ENCODE data around the gene NOTCH4. TPM values are rescaled to one million over a fixed set of nuclear protein-coding genes. Genes with fewer than 3 reads are reported as not detected.

NOTCH4 gene
- total and polyA plus RNA-seq, 3 donors from 2014 or later = 12.4 to 26.9 (median 15.2) TPM

GRCh38 chr6:32158052-32158451 is 65.8 kb downstream of the NOTCH4 start:
- no peaks in the 10 kb centered on the region for H3K9me3 ChIP-seq
- intact Hi-C loops (cut with DNase I; ENCODE audit: low total_unique reads) = no loop called here
- H3K4me1 ChIP-seq = peaks cover 12% of the 10 kb centered on the region
- no peaks in the 10 kb centered on the region for H3K27me3 ChIP-seq
- no peak overlapping the region for H3K4me3 ChIP-seq
- no peaks in the 10 kb centered on the region for H3K36me3 ChIP-seq (ENCODE audit: low read depth, missing control alignments)
- DNase-seq = no peak
- TF ChIP-seq POLR2A (IDR thresholded peaks at IDR 0.05) (no peak), CTCF (IDR thresholded peaks at IDR 0.05) (no peak)
- no peak overlapping the region for H3K27ac ChIP-seq

DNA sequence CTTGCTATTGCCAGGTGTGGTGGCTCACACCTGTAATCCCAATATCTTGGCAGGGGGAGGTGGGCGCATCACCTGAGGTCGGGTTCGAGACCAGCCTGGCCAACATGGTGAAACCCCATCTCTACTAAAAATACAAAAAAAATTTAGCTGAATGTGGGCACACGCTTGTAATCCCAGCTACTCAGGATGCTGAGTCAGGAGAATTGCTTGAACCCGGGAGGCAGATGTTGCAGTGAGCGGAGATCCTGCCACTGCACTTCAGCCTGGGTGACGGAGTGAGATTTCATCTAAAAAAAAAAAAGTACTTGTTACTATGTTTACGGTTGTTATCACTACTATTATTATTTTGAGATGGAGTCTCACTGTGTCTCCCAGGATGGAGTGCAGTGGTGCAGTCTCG is 67.0 kb downstream of the NOTCH4 start:
- intact Hi-C loops (cut with DNase I; ENCODE audit: low total_unique reads) = no loop called here
- H3K36me3 ChIP-seq (ENCODE audit: low read depth, missing control alignments) = no peaks in the 10 kb centered on the region
- H3K27ac ChIP-seq = no peak overlapping the region
- no peaks in the 10 kb centered on the region for H3K27me3 ChIP-seq
- 89 to 90% methylated on average over 9 of the region's 9 CpGs for WGBS, 2 donors
- H3K4me3 ChIP-seq = no peak overlapping the region
- no peak for DNase-seq
- H3K4me1 ChIP-seq = peaks cover 23% of the 10 kb centered on the region
- TF ChIP-seq CTCF (IDR thresholded peaks at IDR 0.05) (no peak), POLR2A (IDR thresholded peaks at IDR 0.05) (no peak)
- no peaks in the 10 kb centered on the region for H3K9me3 ChIP-seq

- no peaks in the 10 kb centered on the region for H3K36me3 ChIP-seq (ENCODE audit: low read depth, missing control alignments)
- H3K9me3 ChIP-seq = no peaks in the 10 kb centered on the region
- H3K4me3 ChIP-seq = peak overlapping the region; percentile 53 to 90
- WGBS, 2 donors = 2 to 4% methylated on average over 27 to 34 of the region's 34 CpGs
- TF ChIP-seq CTCF (IDR thresholded peaks at IDR 0.05) = peak; percentile 41 to 75 (median 53)
- no peak for TF ChIP-seq POLR2A (IDR thresholded peaks at IDR 0.05)
- peak overlapping the region; percentile 88 to 94 for H3K27ac ChIP-seq
- peak; percentile 87 for DNase-seq
- intact Hi-C loops (cut with DNase I; ENCODE audit: low total_unique reads) = no loop called here
- peaks cover 27% of the 10 kb centered on the region for H3K4me1 ChIP-seq
- no peaks in the 10 kb centered on the region for H3K27me3 ChIP-seq
Measured at GRCh38 chr6:32154514-32155161, 69.2 kb downstream of the NOTCH4 start.

DNA sequence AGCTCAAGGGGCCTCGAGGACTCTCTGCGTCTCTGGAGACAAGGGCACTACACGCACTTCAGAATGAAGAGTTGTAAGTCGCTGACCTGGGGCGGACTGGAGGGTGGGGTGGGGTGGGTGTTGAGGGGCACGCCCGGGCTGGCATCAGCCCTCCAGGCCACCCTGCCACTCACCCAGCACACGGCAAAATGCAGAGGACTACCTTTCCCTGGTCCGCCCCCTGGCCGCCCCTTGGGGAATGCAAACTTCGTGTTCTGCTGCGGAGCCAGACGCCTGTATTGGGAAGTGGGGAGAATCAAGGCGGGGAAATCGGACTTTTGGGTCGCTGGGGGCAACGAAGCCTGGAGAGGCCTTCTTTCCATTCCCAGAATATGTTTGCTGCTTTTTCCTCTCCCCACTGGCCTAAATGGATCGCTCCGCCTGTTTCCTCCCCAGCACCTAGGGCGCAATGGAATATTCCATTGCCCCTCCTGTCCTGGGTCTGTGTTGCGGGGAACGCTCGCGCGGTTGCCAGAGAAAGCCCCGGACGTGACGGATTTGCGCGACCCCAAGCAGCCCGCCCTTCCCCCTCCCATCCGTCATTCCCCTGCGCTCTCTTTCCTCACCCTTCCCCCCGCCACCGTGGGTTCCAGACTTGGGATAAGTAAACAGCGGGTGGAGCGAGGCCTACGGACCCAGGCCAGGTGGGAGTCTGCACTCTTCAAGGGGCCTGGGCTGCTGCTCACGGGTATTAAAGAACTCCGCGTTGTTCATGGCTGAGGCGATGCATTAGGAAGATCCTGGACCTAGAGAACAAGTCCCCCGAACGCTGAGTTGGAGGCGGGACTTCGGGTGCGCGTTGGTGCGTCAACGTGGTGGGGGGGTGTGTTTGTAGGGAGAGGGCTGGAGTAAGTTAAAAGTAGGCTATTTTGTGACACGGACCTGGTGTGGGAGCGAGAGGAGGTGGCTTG is 70.0 kb downstream of the NOTCH4 start, which contains the start of gene PPT2:
PPT2 (plus strand) TSS at position 578 of the 950 bp plus-strand sequence. CDS start 454 bp downstream, outside the sequence.
- intact Hi-C loops (cut with DNase I; ENCODE audit: low total_unique reads) = no loop called here
- H3K27ac ChIP-seq = peak within 1 kb of the TSS; percentile 88 to 94
- peak in 1 of 3 experiments; percentile 11 for TF ChIP-seq CTCF (IDR thresholded peaks at IDR 0.05)
- peak; percentile 17 for TF ChIP-seq POLR2A (IDR thresholded peaks at IDR 0.05)
- DNase-seq = peak; percentile 96
- H3K4me3 ChIP-seq = peak within 1 kb of the TSS; percentile 53 to 90
- H3K9me3 ChIP-seq = no peaks in the 10 kb centered on the region
- no peaks in the 10 kb centered on the region for H3K36me3 ChIP-seq (ENCODE audit: low read depth, missing control alignments)
- H3K4me1 ChIP-seq = peaks cover 27% of the 10 kb centered on the region
- WGBS, 2 donors = 0 to 1% methylated on average over 51 to 52 of the region's 52 CpGs
- no peaks in the 10 kb centered on the region for H3K27me3 ChIP-seq

All from testis (tissue), 3 donors.